Measurements from ENCODE around the gene RTN4RL2. TPM values are rescaled to one million over a fixed set of nuclear protein-coding genes. Genes with fewer than 3 reads are reported as not detected.
A peak's percentile ranks its signal among the peaks of the same experiment; 100 is the strongest.

Gene RTN4RL2
- total and polyA plus RNA-seq, 10 of the 15 experiments (the other 5 are each of a cell fraction or from before 2014, with no cell fraction given): 0.14 to 1.1 (median 0.52) TPM; not detected in 4

- TF ChIP-seq MAX (IDR thresholded peaks at IDR 0.05; ENCODE audit: low read depth, low read length) (peak; percentile 84), HDAC6 (IDR thresholded peaks at IDR 0.05; ENCODE audit: unreplicated experiment) (peak; percentile 89), NR2C1 (IDR thresholded peaks at IDR 0.05) (no peak), NBN (IDR thresholded peaks at IDR 0.05) (peak; percentile 64; the same call in 1 of the 2 replicates), DPF2 (IDR thresholded peaks at IDR 0.05) (peak; percentile 13; the same call in 1 of the 2 replicates), CREM (IDR thresholded peaks at IDR 0.05; ENCODE audit: low read depth) (no peak)
- TF ChIP-seq, protein P1, sequence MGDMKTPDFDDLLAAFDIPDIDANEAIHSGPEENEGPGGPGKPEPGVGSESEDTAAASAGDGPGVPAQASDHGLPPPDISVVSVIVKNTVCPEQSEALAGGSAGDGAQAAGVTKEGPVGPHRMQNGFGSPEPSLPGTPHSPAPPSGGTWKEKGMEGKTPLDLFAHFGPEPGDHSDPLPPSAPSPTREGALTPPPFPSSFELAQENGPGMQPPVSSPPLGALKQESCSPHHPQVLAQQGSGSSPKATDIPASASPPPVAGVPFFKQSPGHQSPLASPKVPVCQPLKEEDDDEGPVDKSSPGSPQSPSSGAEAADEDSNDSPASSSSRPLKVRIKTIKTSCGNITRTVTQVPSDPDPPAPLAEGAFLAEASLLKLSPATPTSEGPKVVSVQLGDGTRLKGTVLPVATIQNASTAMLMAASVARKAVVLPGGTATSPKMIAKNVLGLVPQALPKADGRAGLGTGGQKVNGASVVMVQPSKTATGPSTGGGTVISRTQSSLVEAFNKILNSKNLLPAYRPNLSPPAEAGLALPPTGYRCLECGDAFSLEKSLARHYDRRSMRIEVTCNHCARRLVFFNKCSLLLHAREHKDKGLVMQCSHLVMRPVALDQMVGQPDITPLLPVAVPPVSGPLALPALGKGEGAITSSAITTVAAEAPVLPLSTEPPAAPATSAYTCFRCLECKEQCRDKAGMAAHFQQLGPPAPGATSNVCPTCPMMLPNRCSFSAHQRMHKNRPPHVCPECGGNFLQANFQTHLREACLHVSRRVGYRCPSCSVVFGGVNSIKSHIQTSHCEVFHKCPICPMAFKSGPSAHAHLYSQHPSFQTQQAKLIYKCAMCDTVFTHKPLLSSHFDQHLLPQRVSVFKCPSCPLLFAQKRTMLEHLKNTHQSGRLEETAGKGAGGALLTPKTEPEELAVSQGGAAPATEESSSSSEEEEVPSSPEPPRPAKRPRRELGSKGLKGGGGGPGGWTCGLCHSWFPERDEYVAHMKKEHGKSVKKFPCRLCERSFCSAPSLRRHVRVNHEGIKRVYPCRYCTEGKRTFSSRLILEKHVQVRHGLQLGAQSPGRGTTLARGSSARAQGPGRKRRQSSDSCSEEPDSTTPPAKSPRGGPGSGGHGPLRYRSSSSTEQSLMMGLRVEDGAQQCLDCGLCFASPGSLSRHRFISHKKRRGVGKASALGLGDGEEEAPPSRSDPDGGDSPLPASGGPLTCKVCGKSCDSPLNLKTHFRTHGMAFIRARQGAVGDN (IDR thresholded peaks at IDR 0.05): peak; percentile 97
- TF ChIP-seq, protein P2, sequence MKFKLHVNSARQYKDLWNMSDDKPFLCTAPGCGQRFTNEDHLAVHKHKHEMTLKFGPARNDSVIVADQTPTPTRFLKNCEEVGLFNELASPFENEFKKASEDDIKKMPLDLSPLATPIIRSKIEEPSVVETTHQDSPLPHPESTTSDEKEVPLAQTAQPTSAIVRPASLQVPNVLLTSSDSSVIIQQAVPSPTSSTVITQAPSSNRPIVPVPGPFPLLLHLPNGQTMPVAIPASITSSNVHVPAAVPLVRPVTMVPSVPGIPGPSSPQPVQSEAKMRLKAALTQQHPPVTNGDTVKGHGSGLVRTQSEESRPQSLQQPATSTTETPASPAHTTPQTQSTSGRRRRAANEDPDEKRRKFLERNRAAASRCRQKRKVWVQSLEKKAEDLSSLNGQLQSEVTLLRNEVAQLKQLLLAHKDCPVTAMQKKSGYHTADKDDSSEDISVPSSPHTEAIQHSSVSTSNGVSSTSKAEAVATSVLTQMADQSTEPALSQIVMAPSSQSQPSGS (IDR thresholded peaks at IDR 0.05; ENCODE audit: low read length): no peak
Measured at GRCh38 chr11:57476047-57476756, 15.9 kb downstream of the RTN4RL2 start (continued).

Measured in GM12878 (cell line).